CD1c-positive myeloid dendritic cell (primary cell): ENCODE measurements around the gene BRD4.

Source experiments
- DNase-seq: peaks from one replicate; pipeline ENCODE4 v3.0.0-alpha.2; 2016; ENCODE audit errors: extremely low spot score

The BRD4 gene

GRCh38 chr19:15225760-15226159 lies 106.6 kb downstream of the BRD4 start:
- DNase-seq: no peak

GRCh38 chr19:15223649-15224361 lies 108.5 kb downstream of the BRD4 start:
- peak; percentile 39 for DNase-seq

GRCh38 chr19:15222738-15223648 lies 109.3 kb downstream of the BRD4 start:
- DNase-seq: peak; percentile 90

- no peak for DNase-seq
Observed at GRCh38 chr19:15220833-15221232, 111.5 kb downstream of the BRD4 start.

- no peak for DNase-seq
Observed at GRCh38 chr19:15218501-15218900, 113.8 kb downstream of the BRD4 start.

GRCh38 chr19:15216363-15216762 lies 116.0 kb downstream of the BRD4 start:
- DNase-seq: no peak

GRCh38 chr19:15213715-15214381 lies 118.5 kb downstream of the BRD4 start:
- no peak for DNase-seq

GRCh38 chr19:15212711-15213110 lies 119.6 kb downstream of the BRD4 start:
- DNase-seq: peak; percentile 79

- DNase-seq: peak; percentile 93
Observed at GRCh38 chr19:15210323-15210781, 122.0 kb downstream of the BRD4 start.

GRCh38 chr19:15201374-15202023 lies 130.8 kb downstream of the BRD4 start:
- DNase-seq: no peak

- DNase-seq: no peak
Observed at GRCh38 chr19:15200553-15201364, 131.6 kb downstream of the BRD4 start, which contains the start of gene NOTCH3. Gene NOTCH3 (minus strand): TSS chr19:15200995. CDS start chr19:15200905, 90 bp downstream.

GRCh38 chr19:15199661-15200552 lies 132.4 kb downstream of the BRD4 start:
- DNase-seq: no peak

GRCh38 chr19:15198951-15199660 lies 133.2 kb downstream of the BRD4 start:
- DNase-seq: no peak

- no peak for DNase-seq
Observed at GRCh38 chr19:15197942-15198341, 134.4 kb downstream of the BRD4 start.

GRCh38 chr19:15197275-15197941 lies 134.9 kb downstream of the BRD4 start:
- DNase-seq: peak; percentile 65

- no peak for DNase-seq
Observed at GRCh38 chr19:15196360-15197005, 135.9 kb downstream of the BRD4 start.

- peak; percentile 65 for DNase-seq
Observed at GRCh38 chr19:15195371-15196334, 136.7 kb downstream of the BRD4 start.
